Activated gamma-delta T cell treated with Interleukin-2 at 50 U/mL for 16 hours (primary cell): ENCODE data around the gene PALB2.
"Not testable (repeated sequence)": the region's sequence is repeated elsewhere in the genome, so short reads cannot be mapped to it uniquely, and the experiment has no call there.

Experiments
- DNase-seq: peaks from one replicate; pipeline ENCODE4 v3.0.0-alpha.2; 2020

PALB2 gene

GRCh38 chr16:23642246-23642774, 1.2 kb upstream of the PALB2 start:
- no peak for DNase-seq

DNA sequence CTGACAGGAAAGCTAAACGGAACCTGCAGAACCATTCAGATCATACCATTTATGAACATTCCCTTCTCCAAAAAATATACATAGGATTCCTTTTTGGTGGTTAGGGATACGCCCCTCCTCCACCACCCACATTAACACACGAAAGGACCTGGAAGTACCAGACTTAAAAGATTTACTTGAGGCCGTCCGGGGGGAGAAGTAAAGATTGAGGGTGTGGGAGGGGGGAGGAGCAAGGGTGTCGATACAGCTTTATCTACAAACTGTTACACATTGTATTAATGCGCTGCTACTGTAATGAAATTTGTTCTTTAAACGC, 537 bp downstream of the PALB2 start:
- no peak for DNase-seq

DNA sequence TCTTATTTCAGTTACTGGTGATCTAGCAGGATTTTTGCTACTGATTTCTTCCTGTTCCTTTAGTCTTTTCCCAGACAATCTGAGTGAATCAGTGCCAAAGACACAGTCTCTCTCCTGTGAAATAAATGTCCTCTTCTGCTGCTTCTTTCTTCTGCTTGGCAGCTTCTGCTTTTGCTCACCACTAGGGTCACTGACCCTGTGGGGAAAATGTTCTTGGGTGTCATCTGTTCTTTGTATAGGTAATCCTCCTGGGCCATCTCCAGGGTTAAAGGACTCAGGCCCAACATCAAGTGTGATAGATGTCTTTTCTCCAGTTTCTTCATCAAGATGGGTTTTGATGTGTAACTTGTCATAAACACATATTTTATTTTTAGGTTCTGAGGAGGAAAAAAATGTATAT, 5.2 kb downstream of the PALB2 start:
- DNase-seq: no peak

DNA sequence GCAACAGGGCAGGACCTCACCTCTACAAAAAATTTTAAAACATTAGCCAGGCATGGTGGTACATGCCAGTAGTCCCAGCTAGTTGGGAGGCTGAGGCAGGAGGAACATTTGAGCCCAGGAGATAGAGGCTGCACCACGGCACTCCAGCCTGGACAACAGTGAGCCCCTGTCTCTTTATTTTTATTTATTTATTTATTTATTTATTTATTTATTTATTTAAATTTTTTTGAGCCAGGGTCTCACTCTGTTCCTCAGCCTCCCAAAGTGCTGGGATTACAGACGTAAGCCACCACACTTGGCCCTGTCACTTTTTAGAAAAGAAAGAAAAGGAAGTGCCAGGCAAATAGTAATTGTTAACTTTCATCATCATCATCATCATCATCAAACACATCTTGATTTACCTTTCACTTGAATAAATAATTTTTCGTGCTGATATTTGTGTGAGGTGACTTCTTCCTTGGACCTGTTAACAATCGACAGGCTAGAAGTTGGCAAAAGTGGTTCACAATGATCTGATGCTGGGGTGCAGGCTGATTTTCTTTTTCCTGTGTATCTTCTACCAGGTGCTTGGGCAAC, 6.6 kb downstream of the PALB2 start:
- DNase-seq: no peak

DNA sequence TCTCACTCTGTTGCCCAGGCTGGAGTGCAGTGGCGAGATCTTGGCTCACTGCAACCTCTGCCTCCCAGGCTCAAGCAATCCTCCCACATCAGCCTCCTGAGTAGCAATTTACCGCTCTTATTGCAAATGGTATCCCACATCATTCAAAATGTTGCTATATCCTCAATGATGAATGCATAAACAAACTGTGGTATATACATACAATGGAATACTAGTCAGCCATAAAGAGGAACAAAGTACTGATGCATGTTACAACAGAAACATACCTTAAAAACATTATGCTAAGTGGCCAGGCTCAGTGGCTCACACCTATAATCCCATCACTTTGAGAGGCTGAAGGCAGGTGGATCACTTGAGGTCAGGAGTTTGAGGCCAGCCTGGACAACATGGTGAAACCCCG, 9.2 kb downstream of the PALB2 start:
- DNase-seq: not testable (repeated sequence)

DNA sequence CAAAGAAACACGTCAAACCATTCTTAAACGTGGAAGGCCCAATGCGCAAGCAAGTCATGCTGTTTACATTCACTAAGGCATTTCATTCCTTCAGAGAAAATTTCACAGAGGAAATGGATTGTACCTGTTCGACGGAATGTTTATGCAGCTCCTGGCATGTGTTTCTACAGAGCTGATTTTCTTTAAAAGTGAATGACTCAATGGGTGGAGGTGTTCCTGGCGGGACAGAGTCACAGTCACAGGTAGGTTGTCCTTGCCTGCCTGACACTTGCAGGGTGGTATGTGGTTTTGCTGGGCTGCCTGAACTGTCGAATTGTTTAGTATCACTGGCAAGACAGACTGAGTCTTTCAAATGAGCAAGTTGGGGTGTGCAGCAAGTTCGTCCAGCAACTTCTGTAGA, 11.6 kb downstream of the PALB2 start:
- no peak for DNase-seq

DNA sequence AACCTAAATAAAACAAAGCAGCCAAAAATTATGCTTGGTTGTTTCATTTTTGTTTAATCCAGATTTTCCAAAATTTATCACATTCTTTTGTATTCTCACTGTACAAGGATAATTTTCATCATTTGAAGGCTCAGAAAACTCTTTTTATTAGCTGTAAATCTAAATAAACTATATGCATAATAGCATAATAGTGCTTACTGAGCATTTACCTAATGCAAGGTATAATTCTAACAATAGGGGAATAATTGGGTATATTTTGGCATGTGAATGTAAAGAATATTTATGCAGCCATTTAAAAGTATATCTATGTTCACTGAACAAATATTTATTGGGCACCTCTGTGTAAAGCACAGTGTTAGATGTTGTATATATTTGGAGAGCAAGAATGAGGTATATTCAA, 17.0 kb downstream of the PALB2 start:
- DNase-seq: no peak

DNA sequence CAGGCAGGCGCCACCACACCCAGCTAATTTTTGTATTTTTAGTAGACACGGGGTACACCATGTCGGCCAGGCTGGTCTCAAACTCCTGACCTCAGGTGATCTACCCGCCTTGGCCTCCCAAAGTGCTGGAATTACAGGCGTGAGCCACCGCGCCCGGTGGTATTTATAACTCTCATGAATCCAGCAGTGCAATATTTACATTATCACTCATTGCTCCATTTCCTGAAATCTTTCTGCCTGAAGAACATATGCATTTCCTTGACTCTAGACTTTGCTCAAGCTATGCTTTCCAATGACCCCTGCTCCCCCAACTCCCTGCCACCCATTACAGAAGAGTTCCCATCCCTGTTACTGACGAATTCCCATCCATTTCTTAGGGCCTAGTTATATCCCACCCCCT, 25.3 kb downstream of the PALB2 start:
- no peak for DNase-seq

DNA sequence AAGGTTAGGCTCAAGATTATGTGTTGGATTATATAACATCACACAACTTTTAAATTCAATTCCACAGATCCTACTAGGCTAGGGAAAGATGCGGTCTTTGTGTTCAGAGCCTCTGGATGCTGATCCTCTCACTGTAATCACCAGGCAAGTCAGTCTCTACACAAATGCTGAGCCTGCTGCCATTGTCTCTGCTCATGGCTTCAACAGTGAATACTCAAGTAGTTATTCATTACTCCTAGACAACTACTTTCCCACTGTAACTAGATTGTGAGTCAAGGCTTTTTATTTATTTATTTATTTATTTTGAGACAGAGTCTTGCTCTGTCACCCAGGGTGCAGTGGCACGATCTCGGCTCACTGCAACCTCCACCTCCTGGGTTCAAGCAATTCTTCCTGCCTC, 29.2 kb downstream of the PALB2 start:
- no peak for DNase-seq

DNA sequence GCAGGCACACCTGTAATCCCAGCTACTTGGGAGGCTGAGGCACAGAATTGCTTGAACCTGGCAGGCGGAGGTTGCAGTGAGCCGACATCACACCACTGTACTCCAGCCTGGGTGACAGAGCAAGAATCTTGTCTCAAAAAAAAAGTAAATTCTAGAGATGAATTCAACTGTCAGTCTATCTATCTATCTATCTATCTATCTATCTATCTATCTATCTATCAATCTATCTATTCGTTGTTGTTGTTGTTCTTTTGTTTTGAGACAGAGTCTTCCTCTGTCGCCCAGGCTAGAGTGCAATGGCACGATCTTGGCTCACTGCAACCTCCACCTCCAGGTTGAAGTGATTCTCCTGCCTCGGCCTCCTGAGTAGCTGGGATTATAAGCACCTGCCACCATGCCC, 30.2 kb downstream of the PALB2 start:
- not testable (repeated sequence) for DNase-seq

- no peak for DNase-seq
Observed at GRCh38 chr16:23609929-23610328, 31.2 kb downstream of the PALB2 start.

DNA sequence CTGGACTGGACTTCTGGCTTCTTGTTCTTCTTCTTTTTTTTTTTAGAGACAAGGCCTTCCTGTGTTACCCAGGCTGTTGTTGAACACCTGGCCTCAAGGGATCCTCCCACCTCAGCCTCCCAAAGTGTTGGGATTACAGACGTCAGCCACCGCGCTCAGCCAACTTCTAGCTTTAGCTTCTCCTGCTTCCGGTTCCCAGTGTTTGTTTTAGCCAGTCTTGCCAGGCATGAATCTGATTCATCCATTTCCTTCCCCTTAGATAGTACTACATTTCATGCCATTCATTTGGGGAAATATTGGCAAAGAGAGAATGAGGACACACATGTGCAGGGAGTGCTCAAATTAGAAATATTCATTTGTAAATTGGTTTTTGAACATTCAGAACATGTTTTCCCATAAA, 32.9 kb downstream of the PALB2 start:
- DNase-seq: no peak

- no peak for DNase-seq
Observed at GRCh38 chr16:23607726-23608125, 33.4 kb downstream of the PALB2 start.

DNA sequence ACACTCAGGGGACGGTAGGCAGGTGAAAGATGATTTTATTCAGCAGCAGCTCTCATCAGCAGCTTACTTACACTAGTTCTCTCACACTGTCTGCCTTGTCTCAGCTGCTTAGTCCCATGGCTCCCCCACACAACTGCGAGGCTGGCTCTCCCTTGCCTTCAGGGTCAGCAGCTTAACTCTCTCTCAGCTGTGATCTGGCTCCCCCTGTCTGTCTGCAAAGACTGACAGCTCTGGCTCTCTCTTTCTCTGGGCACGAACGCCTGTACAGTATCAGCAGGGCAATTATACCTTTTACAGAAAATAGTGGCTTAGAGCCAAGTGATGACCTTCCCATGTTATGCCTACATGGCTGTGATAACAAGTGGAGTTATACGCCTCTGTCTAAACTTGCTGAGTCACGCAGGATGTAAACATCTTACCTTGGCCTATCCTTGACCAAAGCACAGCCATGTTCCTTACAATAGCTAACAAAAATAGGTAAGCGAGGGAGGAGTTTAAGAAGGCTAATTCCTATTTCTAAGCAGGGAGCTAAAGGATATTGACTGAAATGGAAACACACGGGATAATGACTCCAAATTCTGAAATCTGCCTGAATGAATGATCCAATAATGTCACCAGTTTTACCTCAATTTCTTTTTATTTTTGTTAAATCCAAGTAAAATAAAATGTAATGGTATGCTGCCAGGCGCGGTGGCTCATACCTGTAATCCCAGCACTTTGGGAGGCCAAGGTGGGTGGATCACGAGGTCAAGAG, 43.9 kb downstream of the PALB2 start:
- DNase-seq: no peak

DNA sequence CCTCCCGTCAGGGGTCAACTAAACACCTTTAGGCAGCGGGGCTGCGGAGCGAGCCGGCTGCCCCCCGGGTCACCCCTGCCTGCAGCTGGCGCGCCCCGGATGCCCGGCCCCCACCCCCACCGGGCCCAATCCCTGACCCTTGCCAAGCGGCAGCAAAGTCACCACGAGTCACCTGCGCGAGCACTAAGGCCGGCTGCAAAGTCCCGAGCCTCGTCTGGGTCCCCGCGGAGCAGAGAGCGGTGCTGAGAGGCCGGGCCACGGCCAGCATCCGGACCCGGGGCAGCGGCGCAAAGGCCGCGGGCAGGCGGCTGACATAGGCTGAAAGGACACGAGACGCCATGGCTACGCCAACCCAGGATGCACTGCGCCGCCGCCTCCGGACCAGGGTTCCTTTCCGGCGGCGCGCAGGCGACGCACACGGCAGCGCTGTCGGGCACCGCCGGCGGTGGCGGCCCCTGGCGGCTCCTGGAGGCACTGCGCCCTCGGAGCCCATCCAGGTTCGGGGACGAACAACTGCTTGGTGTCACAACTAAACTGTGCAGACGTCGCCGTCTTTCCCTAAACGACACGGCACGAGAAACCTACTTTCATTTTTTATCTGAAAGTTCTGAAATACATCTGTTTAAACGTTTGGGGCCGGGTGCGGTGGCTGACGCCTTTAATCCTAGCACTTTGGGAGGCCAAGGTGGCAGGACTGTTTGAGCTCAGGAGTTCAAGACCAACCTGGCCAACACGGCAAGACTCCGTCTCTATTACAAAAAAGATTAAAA, 45.0 kb downstream of the PALB2 start, which contains the start of gene NDUFAB1:
Gene NDUFAB1, minus strand, starts transcription at position 366 of the 770 bp plus-strand sequence. Its CDS starts 26 bp downstream, at position 340.
- DNase-seq: peak; percentile 90

DNA sequence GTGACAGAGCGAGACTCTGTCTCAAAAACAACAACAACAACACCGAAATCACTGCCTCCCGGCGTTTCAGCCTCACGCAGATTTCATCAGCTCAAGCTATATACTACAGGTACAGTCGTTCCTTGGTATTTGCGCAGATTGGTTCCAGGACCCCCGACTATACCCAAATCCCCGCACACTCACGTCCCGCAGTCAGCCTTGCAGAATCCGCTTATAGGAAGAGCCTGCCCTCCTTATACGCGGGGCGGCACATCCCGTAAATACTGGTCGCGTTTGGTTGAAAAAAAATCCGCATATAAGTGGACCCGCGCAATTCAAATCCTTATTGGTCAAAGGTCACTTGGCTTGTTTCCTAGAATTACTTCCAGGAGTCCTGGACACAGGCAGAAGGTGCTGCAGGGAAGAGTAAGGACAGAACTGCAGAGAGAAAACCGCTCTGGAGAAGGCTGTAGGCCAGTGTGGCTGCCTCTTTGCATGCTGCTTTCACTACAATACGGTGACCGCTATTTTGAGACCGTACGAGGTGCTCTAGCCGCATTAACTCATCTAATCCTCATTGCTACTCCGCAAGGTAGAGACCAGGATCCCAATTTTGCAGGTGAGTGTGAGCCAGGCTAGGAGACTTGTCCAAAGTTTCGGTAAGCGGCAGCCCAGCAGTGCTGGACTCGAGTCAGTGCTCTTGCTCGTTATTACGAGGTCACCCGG, 45.7 kb downstream of the PALB2 start:
- DNase-seq: no peak

DNA sequence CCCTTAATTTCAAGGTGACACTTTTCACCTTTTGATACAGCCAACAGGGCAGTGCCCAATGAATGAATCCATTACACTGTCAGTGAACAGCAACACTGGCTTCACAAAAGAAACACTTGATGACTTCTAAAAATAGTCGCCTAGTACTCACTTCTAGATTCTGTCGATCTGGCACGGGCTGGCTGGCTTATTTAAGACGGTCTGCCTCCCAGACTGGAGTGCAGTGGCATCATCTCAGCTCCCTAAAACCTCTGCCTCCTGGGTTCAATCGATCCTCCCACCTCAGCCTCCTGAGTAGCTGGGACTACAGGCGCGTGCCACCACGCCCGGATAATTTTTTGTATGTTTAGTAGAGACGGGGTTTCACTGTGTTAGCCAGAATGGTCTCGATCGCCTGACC, 46.9 kb downstream of the PALB2 start:
- no peak for DNase-seq

DNA sequence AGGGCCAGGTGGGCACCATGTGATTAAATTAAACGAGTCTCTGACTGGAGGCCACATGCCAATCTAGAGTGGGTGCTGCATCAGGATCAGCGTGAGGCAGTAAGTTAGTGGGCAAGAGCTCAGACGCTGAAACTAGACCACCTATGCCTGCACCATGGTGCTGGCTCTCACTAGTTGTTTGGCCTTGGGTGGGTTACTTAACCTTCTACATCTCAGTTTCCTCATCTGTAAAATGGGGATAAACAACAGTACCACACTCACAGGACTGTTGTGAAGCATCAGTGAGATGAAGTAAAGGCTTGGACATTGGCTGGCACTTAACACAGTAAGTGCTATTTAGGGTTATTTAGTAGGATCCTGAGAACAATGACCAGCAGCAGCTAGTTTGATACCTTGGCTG, 50.9 kb downstream of the PALB2 start:
- DNase-seq: no peak

DNA sequence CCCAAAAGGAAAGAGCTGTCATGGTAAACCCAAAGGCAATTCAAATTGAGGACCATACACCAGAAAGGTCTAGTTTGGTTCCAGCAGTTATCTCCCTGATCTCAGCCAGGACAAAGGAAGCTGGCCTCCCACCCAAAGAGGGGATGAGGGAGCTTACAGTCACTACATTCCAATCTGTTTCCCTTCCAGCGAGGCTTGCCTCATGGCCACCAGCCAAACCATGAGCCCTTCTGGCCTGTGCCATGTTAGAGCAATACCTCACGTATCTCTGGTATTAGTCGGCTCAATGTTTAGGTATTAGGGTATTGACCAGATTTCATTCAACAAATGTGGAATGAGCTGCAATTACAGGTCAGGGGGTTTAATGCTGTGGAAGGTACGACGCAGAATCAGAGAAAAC, 53.4 kb downstream of the PALB2 start:
- no peak for DNase-seq

- no peak for DNase-seq
Observed at GRCh38 chr16:23584186-23585076, 56.7 kb downstream of the PALB2 start.

DNA sequence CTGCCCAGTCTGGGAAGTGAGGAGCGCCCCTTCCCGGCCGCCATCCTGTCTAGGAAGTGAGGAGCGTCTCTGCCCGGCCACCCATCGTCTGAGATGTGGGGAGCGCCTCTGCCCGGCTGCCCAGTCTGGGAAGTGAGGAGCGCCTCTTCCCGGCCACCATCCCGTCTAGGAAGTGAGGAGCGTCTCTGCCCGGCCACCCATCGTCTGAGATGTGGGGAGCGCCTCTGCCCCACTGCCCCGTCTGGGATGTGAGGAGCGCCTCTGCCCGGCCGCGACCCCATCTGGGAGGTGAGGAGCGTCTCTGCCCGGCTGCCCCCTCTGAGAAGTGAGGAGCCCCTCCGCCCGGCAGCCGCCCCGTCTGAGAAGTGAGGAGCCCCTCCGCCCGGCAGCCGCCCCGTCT, 57.8 kb downstream of the PALB2 start:
- not testable (repeated sequence) for DNase-seq

DNA sequence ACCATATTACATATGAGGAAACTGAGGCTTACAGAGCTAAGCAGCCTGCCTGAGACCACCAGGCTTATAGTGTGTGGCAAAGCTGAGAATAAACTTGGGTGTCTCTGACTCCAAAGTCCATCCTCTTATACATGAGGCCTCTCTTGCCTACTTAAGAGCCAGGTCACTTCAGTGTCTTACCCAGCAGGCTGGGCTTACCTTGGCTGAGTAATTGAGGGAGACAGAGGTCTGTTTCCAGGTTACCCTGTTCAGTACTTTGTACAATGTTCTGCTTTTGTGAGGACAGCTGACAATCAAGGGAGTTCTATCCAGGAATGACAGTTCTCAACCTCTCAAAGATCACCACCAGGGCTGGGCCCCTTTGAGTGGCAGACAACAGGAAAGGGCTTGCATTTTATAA, 59.3 kb downstream of the PALB2 start:
- DNase-seq: no peak
